SK-N-MC (cell line): ENCODE data around the gene SH3GLB2.

Source experiments
- DNase-seq: peaks from one replicate; pipeline ENCODE4 v3.0.0-alpha.2; 2011; ENCODE audit warnings: low read depth, low spot score
- H3K27ac ChIP-seq: fragments of 200-600 bp; sonication (generic); 2 replicates; pipeline ENCODE4 v1.5.1; 2016; ENCODE audit warnings: mixed run types
- H3K36me3 ChIP-seq: fragments of 200-600 bp; sonication (generic); 2 replicates; pipeline ENCODE4 v1.6.1; 2017; ENCODE audit warnings: antibody characterized with exemption, low read length, mixed read lengths; ENCODE audit not compliant: insufficient read depth
- H3K4me3 ChIP-seq: fragments of 200-600 bp; sonication (generic); 2 replicates; pipeline ENCODE4 v1.5.1; 2016
- H3K9ac ChIP-seq: fragments of 200-600 bp; sonication (generic); 2 replicates; pipeline ENCODE4 v1.8.0; 2017; ENCODE audit warnings: mixed run types, mixed read lengths; ENCODE audit not compliant: insufficient read length
- H3K9me3 ChIP-seq: fragments of 200-600 bp; sonication (generic); 2 replicates; pipeline ENCODE4 v1.6.1; 2017; ENCODE audit warnings: low read depth, mild to moderate bottlenecking, antibody characterized with exemption, low read length, moderate library complexity, mixed read lengths
- EZH2 ChIP-seq: fragments of 200-600 bp; sonication (generic); IDR thresholded peaks from one replicate; pipeline ENCODE4 v1.6.1; 2017; ENCODE audit warnings: antibody characterized with exemption
- FOXP2 ChIP-seq: optimal IDR thresholded peaks from 2 replicates; pipeline ENCODE3; 2011; ENCODE audit warnings: mild to moderate bottlenecking, moderate library complexity; ENCODE audit not compliant: insufficient read depth; ENCODE audit errors: extremely low read length, control extremely low read depth
- POLR2AphosphoS5 ChIP-seq: IDR thresholded peaks from 2 replicates; pipeline ENCODE4 v1.6.1; 2012; ENCODE audit warnings: mild to moderate bottlenecking, low read depth, low read length, borderline replicate concordance

The SH3GLB2 gene

DNA sequence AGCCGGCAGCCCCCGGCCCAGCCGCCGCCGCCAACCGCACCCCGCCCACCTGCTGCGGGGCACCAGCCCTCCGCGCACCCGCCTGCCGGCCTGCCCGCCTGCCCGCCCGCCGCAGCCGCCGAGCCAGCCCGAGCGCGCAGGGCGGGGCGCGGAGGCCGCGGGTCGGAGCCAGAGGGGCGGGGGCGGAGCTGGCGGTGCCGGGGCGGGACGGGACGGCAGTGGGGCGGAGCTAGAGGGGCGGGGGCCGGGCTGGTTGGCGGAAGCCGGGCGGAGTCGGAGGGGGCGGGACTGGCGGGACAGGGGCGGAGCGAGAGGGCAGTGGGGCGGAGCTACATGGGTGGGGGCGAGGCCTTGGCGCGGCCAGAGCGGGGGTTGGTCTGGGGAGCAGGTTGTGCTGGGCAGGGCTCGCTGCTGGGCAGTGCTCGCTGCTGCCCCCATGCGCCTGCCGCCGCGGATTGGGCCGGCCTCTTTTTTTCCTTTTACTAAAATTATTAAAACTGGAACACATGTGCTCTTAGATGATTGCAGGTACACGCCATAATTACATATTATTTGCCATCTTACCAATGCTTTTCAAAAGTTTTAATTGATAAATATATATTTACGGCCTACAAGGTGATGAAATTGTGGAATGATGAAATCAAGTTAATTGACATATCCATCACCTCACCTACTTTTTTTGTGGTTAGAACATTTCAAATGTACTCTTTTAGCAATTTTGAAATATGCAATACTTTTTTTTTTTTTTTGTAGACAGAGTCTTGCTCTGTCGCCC is at the start of gene SH3GLB2:
Gene SH3GLB2 (minus strand): TSS at position 140 of the 775 bp plus-strand sequence. CDS start 177 bp downstream, outside the sequence.
- TF ChIP-seq POLR2AphosphoS5 (no peak), FOXP2 (no peak), EZH2 (no peak)
- Histone ChIP-seq H3K9me3 (no peaks in the 10 kb centered on the region), H3K4me3 (peak within 1 kb of the TSS; percentile 83), H3K27ac (no peak within 1 kb of the TSS), H3K9ac (peak within 1 kb of the TSS; percentile 59), H3K36me3 (no peaks in the 10 kb centered on the region)
- DNase-seq: peak; percentile 12

DNA sequence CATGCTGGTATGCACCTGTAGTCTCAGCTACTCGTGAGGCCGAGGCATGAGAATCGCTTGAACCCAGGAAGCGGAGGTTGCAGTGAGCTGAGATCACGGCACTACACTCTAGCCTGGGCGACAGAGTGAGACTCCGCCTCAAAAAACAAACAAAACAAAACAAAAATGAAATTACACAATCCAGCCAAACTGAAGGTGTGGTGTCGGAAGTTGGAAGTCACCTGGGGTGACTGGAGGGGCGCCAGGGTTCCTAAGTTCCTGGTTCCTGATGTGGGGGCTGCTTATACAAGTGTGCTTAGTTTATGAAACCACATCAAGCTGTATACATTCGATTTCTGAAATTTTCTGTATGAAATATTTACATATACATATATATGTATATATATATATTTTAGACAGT is 49.1 kb upstream of the SH3GLB2 start:
- DNase-seq: no peak

DNA sequence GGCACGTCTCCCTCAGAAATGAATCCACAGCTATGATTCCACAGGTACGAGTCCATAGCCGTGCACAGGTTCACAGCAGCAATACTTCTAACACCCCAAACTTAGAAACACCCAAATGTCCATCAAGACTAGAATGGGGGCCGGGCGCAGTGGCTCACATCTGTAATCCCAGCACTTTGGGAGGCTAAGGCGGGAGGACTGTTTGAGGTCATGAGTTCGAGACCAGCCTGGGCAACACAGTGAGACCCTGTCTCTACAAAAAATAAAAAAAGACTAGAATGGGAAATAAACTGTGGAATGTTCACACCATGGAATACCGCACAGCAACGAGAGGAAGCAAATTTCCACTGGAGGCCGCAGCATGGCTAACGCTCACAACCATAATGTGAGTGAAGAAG is 48.5 kb upstream of the SH3GLB2 start:
- Histone ChIP-seq H3K36me3 (no peaks in the 10 kb centered on the region), H3K9ac (no peak overlapping the region), H3K27ac (no peak overlapping the region), H3K4me3 (no peak overlapping the region), H3K9me3 (no peaks in the 10 kb centered on the region)
- TF ChIP-seq FOXP2 (no peak), POLR2AphosphoS5 (no peak), EZH2 (no peak)
- no peak for DNase-seq

More for the DNA sequence above, 49.1 kb upstream of the SH3GLB2 start:
- H3K9me3 ChIP-seq: no peaks in the 10 kb centered on the region
- H3K27ac ChIP-seq: no peak overlapping the region
- no peaks in the 10 kb centered on the region for H3K36me3 ChIP-seq
- TF ChIP-seq FOXP2 (no peak), POLR2AphosphoS5 (no peak), EZH2 (no peak)
- no peak overlapping the region for H3K4me3 ChIP-seq
- H3K9ac ChIP-seq: no peak overlapping the region

DNA sequence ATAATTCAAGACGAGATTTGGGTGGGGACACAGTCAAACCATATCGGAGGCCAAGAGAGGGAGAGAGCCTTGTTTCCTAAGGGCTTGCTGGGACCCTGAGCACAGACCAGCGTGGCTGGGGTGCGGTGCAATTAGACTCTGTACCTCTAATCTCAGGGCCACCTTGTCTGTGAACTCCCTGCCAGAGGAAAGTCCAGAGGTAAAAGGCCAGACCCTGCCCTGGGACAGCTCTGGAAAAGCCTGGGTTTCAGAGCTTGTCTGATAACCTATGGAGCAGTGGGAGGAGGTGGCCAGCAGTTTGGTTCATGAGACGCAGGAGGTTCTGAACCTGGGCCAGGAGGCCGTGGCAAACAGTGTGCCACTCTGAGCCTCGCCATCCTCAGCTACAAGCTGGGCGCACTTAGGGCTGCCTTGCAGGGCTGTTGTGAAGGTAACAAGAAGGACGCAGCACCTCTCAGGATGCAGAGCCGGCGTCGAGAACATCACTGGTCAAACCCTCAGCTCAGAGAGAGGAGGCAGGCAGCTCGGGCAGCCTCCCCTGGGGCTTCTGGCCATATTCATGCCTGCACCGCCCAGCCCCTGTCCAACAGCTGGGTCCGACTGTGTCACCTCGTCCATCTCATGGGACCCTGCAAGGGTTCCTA is 48.0 kb upstream of the SH3GLB2 start:
- H3K4me3 ChIP-seq: no peak overlapping the region
- H3K27ac ChIP-seq: no peak overlapping the region
- no peaks in the 10 kb centered on the region for H3K9me3 ChIP-seq
- no peaks in the 10 kb centered on the region for H3K36me3 ChIP-seq
- DNase-seq: no peak
- no peak for TF ChIP-seq EZH2
- no peak for TF ChIP-seq FOXP2
- TF ChIP-seq POLR2AphosphoS5: no peak
- H3K9ac ChIP-seq: no peak overlapping the region

DNA sequence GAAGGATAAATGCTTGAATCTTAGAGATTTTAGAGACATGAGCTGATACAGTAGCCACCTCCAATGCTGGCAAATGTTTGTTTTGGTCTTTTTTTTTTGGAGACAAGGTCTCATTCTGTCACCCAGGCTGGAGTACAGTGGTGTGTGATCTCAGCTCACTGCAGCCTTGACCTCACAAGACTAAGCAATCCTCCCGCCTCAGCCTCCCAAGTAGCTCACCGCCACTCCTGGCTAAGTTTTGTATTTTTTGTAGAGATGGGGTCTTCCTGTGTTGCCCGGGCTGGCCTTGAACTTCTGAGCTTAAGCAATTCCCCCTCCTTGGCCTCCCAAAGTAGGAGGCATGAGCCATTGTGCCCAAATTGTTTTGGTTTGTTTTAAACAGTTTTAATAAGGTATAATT is 46.0 kb upstream of the SH3GLB2 start:
- H3K9me3 ChIP-seq: no peaks in the 10 kb centered on the region
- H3K4me3 ChIP-seq: no peak overlapping the region
- H3K9ac ChIP-seq: no peak overlapping the region
- TF ChIP-seq EZH2 (no peak), POLR2AphosphoS5 (no peak), FOXP2 (no peak)
- no peak overlapping the region for H3K27ac ChIP-seq
- H3K36me3 ChIP-seq: no peaks in the 10 kb centered on the region
- no peak for DNase-seq

DNA sequence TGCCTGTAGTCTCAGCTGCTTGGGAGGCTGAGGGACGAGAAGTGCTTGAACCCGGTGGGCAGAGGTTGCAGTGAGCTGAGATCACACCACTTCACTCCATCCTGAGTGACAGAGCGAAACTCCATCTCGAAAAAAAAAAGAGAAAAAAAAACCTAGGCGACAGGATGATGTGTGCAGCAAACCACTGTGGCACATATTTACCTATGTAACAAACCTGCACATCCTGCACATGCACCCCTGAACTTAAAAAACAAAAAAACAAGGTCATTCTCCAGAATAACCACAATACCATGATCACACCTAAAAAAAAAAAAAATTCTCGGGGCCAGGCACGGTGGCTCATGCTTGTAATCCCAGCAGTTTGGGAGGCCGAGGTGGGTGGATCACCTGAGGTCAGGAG is 45.3 kb upstream of the SH3GLB2 start:
- Histone ChIP-seq H3K27ac (no peak overlapping the region), H3K36me3 (no peaks in the 10 kb centered on the region), H3K9ac (no peak overlapping the region), H3K9me3 (no peaks in the 10 kb centered on the region), H3K4me3 (no peak overlapping the region)
- DNase-seq: no peak
- TF ChIP-seq POLR2AphosphoS5 (no peak), FOXP2 (no peak), EZH2 (no peak)

DNA sequence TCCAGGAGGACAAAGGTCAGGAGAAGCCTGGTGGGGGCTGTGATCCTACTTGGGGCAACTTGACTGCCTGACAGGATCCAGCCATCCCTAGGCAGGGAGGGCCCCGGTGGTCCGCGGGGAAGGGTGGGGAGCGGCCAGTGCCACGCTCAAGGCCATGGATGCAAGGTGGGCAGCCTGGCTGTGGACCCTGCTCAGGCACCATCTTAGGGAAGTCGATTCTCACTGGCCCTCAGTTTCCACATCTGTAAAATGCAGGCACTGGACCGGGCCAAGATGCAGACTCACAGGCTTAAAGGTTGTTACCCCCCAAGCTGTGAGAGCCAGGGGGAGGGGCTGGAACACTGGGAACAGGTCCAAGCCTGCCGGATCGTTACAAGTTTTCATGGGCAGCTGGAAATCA is 44.0 kb upstream of the SH3GLB2 start:
- no peaks in the 10 kb centered on the region for H3K36me3 ChIP-seq
- TF ChIP-seq FOXP2 (no peak), EZH2 (no peak), POLR2AphosphoS5 (no peak)
- DNase-seq: no peak
- H3K9me3 ChIP-seq: no peaks in the 10 kb centered on the region
- no peak overlapping the region for H3K27ac ChIP-seq
- H3K4me3 ChIP-seq: no peak overlapping the region
- H3K9ac ChIP-seq: no peak overlapping the region

DNA sequence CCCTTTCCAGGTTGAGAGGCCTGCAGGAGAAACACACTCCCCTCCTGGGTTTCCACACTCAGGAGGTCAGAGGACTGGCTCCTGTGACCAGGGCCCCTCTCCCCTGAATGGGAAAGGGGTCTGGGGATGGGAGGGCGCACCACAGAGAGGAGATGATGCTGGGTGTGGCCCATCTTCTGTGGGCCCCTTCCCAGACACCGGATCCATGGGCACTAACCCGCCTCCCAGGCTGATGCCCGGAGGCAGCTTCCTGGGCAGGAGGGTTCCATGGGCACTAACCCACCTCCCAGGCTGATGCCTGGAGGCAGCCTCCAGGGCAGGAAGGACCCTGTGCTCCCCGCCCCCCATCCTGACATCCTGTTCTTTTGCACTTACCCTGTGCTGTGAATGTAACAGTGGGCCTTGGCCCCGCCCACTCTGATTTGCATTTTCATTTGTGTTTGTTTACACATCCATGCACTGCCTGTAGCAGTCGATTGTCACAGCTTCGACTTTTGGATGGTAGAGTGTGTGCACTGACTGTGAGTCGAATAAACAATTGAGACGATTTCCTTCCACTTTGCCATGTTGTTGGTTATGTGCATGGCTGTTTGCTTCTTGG is 43.5 kb upstream of the SH3GLB2 start:
- TF ChIP-seq POLR2AphosphoS5 (no peak), EZH2 (no peak), FOXP2 (no peak)
- no peak overlapping the region for H3K9ac ChIP-seq
- no peak overlapping the region for H3K27ac ChIP-seq
- H3K36me3 ChIP-seq: no peaks in the 10 kb centered on the region
- no peak overlapping the region for H3K4me3 ChIP-seq
- H3K9me3 ChIP-seq: no peaks in the 10 kb centered on the region
- no peak for DNase-seq
